Astrocyte (in vitro differentiated cells and primary cell): ENCODE results near the gene GLIPR2.

Experiments
- EZH2 ChIP-seq: IDR thresholded peaks from 2 replicates; pipeline ENCODE4 v1.6.1; 2012; ENCODE audit warnings: mild to moderate bottlenecking, low read length, inconsistent platforms; ENCODE audit not compliant: insufficient read depth
- TF ChIP-seq, protein P1 (sequence below): IDR thresholded peaks from 2 replicates; pipeline ENCODE4 v1.5.1; 2011; ENCODE audit warnings: low read depth, mild to moderate bottlenecking, inconsistent platforms, low read length, moderate library complexity; ENCODE audit not compliant: insufficient read depth

DNA sequence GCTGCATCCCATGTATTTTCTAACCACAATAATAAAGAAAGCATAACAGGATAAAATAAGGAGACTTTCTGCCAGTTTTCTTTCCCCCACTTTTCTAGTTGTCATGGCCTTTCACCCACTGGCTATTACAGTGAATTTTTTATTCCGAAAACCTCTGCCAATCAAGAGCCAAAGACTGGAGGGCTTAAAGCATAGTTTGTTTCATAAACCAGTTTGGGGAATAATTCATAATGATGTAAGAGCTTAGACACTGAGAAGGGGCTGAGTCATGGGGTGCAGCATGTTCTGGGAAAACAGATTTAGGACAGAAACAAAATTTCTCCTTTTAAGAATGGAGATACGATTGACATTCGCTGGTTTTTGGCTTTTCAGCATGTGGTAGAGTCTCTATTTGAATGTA, 4.4 kb upstream of the GLIPR2 start:
- TF ChIP-seq, protein P1, sequence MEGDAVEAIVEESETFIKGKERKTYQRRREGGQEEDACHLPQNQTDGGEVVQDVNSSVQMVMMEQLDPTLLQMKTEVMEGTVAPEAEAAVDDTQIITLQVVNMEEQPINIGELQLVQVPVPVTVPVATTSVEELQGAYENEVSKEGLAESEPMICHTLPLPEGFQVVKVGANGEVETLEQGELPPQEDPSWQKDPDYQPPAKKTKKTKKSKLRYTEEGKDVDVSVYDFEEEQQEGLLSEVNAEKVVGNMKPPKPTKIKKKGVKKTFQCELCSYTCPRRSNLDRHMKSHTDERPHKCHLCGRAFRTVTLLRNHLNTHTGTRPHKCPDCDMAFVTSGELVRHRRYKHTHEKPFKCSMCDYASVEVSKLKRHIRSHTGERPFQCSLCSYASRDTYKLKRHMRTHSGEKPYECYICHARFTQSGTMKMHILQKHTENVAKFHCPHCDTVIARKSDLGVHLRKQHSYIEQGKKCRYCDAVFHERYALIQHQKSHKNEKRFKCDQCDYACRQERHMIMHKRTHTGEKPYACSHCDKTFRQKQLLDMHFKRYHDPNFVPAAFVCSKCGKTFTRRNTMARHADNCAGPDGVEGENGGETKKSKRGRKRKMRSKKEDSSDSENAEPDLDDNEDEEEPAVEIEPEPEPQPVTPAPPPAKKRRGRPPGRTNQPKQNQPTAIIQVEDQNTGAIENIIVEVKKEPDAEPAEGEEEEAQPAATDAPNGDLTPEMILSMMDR = no peak
- no peak for TF ChIP-seq EZH2
